ENCODE measurements around the gene TEX13C.

- TF ChIP-seq CTCF (IDR thresholded peaks at IDR 0.05; ENCODE audit: insufficient read depth, low read length): no peak
- TF ChIP-seq POLR2AphosphoS5 (IDR thresholded peaks at IDR 0.05; ENCODE audit: low read depth): no peak
These were observed 13.9 kb downstream of the TEX13C start for GRCh38 chrX:125333583-125333982.

All from HL-60 (cell line).